DOHH2 (cell line): ENCODE measurements around the gene UTY.

Experiments used
- H3F3A ChIP-seq: fragments of 200-600 bp; sonication (generic), shearing (Covaris generic); 2 replicates; pipeline ENCODE4 v1.6.0; 2016; ENCODE audit warnings: antibody characterized with exemption, mild to moderate bottlenecking; ENCODE audit not compliant: control insufficient read depth, insufficient read depth
- H3K27ac ChIP-seq: fragments of 200-600 bp; sonication (generic); 2 replicates; pipeline ENCODE4 v1.5.1; 2014; ENCODE audit warnings: low read depth, mild to moderate bottlenecking, low read length, moderate library complexity
- H3K27me3 ChIP-seq: fragments of 200-600 bp; sonication (generic); 2 replicates; pipeline ENCODE4 v1.6.1; 2014; ENCODE audit warnings: mild to moderate bottlenecking, low read length, mixed read lengths; ENCODE audit not compliant: control insufficient read depth
- H3K36me3 ChIP-seq: fragments of 200-600 bp; sonication (generic); 2 replicates; pipeline ENCODE4 v1.6.1; 2014; ENCODE audit warnings: mild to moderate bottlenecking, low read length, moderate library complexity, mixed read lengths; ENCODE audit not compliant: control insufficient read depth
- H3K4me1 ChIP-seq: fragments of 200-600 bp; sonication (generic); 2 replicates; pipeline ENCODE4 v1.6.1; 2014; ENCODE audit warnings: mild to moderate bottlenecking, low read length, mixed read lengths; ENCODE audit not compliant: control insufficient read depth
- H3K4me2 ChIP-seq: fragments of 200-600 bp; sonication (generic); 2 replicates; pipeline ENCODE4 v1.6.0; 2014; ENCODE audit warnings: mild to moderate bottlenecking, low read length, moderate library complexity
- H3K4me3 ChIP-seq: fragments of 200-600 bp; sonication (generic); 2 replicates; pipeline ENCODE4 v1.5.1; 2014; ENCODE audit warnings: mild to moderate bottlenecking, low read length, mixed read lengths
- H3K79me2 ChIP-seq: fragments of 200-600 bp; sonication (generic); 2 replicates; pipeline ENCODE4 v1.6.1; 2014; ENCODE audit warnings: mild to moderate bottlenecking, low read length, mixed read lengths; ENCODE audit not compliant: control insufficient read depth
- H3K9me2 ChIP-seq: fragments of 200-600 bp; sonication (generic); replicated peaks from 2 replicates; pipeline ENCODE4 v1.6.1; 2014; ENCODE audit warnings: mild to moderate bottlenecking, low read length, mixed read lengths; ENCODE audit not compliant: control insufficient read depth
- H3K9me3 ChIP-seq: fragments of 200-600 bp; sonication (generic); 2 replicates; pipeline ENCODE4 v1.6.1; 2014; ENCODE audit warnings: antibody characterized with exemption, low read length, mixed read lengths; ENCODE audit not compliant: control insufficient read depth, insufficient read depth
- H4K20me1 ChIP-seq: fragments of 200-600 bp; sonication (generic); 2 replicates; pipeline ENCODE4 v1.6.0; 2014; ENCODE audit warnings: low read depth, mild to moderate bottlenecking, antibody characterized with exemption, low read length, moderate library complexity; ENCODE audit not compliant: control insufficient read depth, insufficient read depth
- EZH2phosphoT487 ChIP-seq: fragments of 200-600 bp; sonication (generic); IDR thresholded peaks from 2 replicates; pipeline ENCODE4 v1.6.1; 2017; ENCODE audit warnings: borderline replicate concordance, mild to moderate bottlenecking, antibody characterized with exemption, low read length, moderate library complexity, mixed read lengths
- TF ChIP-seq, protein P1 (sequence below): fragments of 200-600 bp; sonication (generic); IDR thresholded peaks from one replicate; pipeline ENCODE4 v1.5.1; 2014; ENCODE audit warnings: antibody characterized with exemption, mild to moderate bottlenecking, low read depth, low read length; ENCODE audit not compliant: poor library complexity, severe bottlenecking

The UTY gene

DNA sequence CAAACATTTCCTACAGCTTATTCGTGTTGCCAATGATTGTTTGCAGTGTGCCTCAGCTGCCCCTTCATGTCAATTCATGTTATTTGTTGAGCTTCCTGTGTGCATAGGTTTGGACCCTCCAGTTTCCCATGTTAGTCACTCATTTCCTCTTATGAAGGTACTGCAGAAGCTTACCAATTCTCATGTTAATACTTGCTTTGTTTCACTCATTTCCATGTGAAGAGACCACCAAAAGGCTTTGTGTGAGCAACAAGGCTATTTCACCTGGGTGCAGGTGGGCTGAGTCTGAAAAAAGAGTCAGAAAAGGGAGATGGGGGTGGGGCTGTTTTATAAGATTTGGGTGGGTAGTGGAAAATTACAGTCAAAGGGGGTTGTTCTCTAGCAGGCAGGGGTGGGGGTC, 274.6 kb downstream of the UTY start:
- Histone ChIP-seq H4K20me1 (no peaks in the 10 kb centered on the region), H3K4me3 (no peak overlapping the region), H3K36me3 (no peaks in the 10 kb centered on the region), H3K27me3 (no peaks in the 10 kb centered on the region), H3K4me2 (no peak overlapping the region), H3K79me2 (no peaks in the 10 kb centered on the region), H3K4me1 (no peaks in the 10 kb centered on the region), H3K27ac (no peak overlapping the region), H3K9me3 (no peaks in the 10 kb centered on the region), H3F3A (no peaks in the 10 kb centered on the region), H3K9me2 (no peaks in the 10 kb centered on the region)
- TF ChIP-seq EZH2phosphoT487, result no peak
- TF ChIP-seq, protein P1, sequence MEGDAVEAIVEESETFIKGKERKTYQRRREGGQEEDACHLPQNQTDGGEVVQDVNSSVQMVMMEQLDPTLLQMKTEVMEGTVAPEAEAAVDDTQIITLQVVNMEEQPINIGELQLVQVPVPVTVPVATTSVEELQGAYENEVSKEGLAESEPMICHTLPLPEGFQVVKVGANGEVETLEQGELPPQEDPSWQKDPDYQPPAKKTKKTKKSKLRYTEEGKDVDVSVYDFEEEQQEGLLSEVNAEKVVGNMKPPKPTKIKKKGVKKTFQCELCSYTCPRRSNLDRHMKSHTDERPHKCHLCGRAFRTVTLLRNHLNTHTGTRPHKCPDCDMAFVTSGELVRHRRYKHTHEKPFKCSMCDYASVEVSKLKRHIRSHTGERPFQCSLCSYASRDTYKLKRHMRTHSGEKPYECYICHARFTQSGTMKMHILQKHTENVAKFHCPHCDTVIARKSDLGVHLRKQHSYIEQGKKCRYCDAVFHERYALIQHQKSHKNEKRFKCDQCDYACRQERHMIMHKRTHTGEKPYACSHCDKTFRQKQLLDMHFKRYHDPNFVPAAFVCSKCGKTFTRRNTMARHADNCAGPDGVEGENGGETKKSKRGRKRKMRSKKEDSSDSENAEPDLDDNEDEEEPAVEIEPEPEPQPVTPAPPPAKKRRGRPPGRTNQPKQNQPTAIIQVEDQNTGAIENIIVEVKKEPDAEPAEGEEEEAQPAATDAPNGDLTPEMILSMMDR, result no peak
